ENCODE results near the gene PBRM1. TPM values are rescaled to one million over a fixed set of nuclear protein-coding genes. Genes with fewer than 3 reads are reported as not detected.

Gene PBRM1
- total RNA-seq = 70.7 and 77.4 TPM in 2 replicates
- 43.7 and 50.9 TPM in 2 replicates for polyA plus RNA-seq

- no peaks in the 10 kb centered on the region for H3K27me3 ChIP-seq
- under 1% methylated on average over 76 of the region's 82 CpGs for WGBS (ENCODE audit: low lambda C conversion rate, missing lambda C conversion rate)
- peak within 1 kb of the TSS; percentile 96 for H3K4me2 ChIP-seq
- peak within 1 kb of the TSS; percentile 68 for H2AFZ ChIP-seq
- H3K36me3 ChIP-seq (replicated peaks; ENCODE audit: insufficient read depth, low read depth) = peaks cover 3% of the 10 kb centered on the region
- peak within 1 kb of the TSS; percentile 86 for H3K4me3 ChIP-seq
- TF ChIP-seq EZH2phosphoT487 (IDR thresholded peaks at IDR 0.05; ENCODE audit: low read depth, severe bottlenecking, unreplicated experiment) (no peak), EZH2 (IDR thresholded peaks at IDR 0.05; ENCODE audit: borderline replicate concordance) (no peak), CTCF (IDR thresholded peaks at IDR 0.05; ENCODE audit: poor library complexity) (no peak)
- peaks cover 86% of the 10 kb centered on the region for H3K79me2 ChIP-seq
- H3K4me1 ChIP-seq (ENCODE audit: insufficient read depth) = peaks cover 24% of the 10 kb centered on the region
- peak within 1 kb of the TSS; percentile 99 for H3K27ac ChIP-seq
- H3K9me2 ChIP-seq (replicated peaks; ENCODE audit: insufficient read depth) = no peaks in the 10 kb centered on the region
- H3K9me3 ChIP-seq (ENCODE audit: low read depth) = no peaks in the 10 kb centered on the region
- H4K20me1 ChIP-seq (ENCODE audit: insufficient read depth, poor library complexity, severe bottlenecking) = peaks cover 5% of the 10 kb centered on the region
- peak; percentile 97 for DNase-seq (ENCODE audit: low spot score)
Measured at GRCh38 chr3:52685709-52686691, at the start of gene PBRM1, which contains the start of gene GNL3. Gene PBRM1 (minus strand): TSS chr3:52685913. Gene GNL3 (plus strand): TSS chr3:52686032. CDS start chr3:52686093, 61 bp downstream.

- WGBS (ENCODE audit: low lambda C conversion rate, missing lambda C conversion rate) = 97% methylated on average over 10 of the region's 10 CpGs
- no peaks in the 10 kb centered on the region for H3K79me2 ChIP-seq
- no peak overlapping the region for H2AFZ ChIP-seq
- no peaks in the 10 kb centered on the region for H3K9me3 ChIP-seq (ENCODE audit: low read depth)
- H3K36me3 ChIP-seq (replicated peaks; ENCODE audit: insufficient read depth, low read depth) = no peaks in the 10 kb centered on the region
- no peak for DNase-seq (ENCODE audit: low spot score)
- H3K4me2 ChIP-seq = no peak overlapping the region
- H3K9me2 ChIP-seq (replicated peaks; ENCODE audit: insufficient read depth) = no peaks in the 10 kb centered on the region
- H3K4me1 ChIP-seq (ENCODE audit: insufficient read depth) = no peaks in the 10 kb centered on the region
- H3K4me3 ChIP-seq = no peak overlapping the region
- no peaks in the 10 kb centered on the region for H4K20me1 ChIP-seq (ENCODE audit: insufficient read depth, poor library complexity, severe bottlenecking)
- TF ChIP-seq EZH2phosphoT487 (IDR thresholded peaks at IDR 0.05; ENCODE audit: low read depth, severe bottlenecking, unreplicated experiment) (no peak), CTCF (IDR thresholded peaks at IDR 0.05; ENCODE audit: poor library complexity) (no peak), EZH2 (IDR thresholded peaks at IDR 0.05; ENCODE audit: borderline replicate concordance) (no peak)
- no peak overlapping the region for H3K27ac ChIP-seq
- H3K27me3 ChIP-seq = no peaks in the 10 kb centered on the region
Measured at GRCh38 chr3:52733256-52733891, 47.7 kb upstream of the PBRM1 start.

GRCh38 chr3:52731590-52731989 is 45.9 kb upstream of the PBRM1 start:
- Histone ChIP-seq H2AFZ (no peak overlapping the region), H3K4me1 (ENCODE audit: insufficient read depth) (no peaks in the 10 kb centered on the region), H3K27ac (no peak overlapping the region), H4K20me1 (ENCODE audit: insufficient read depth, poor library complexity, severe bottlenecking) (no peaks in the 10 kb centered on the region), H3K4me2 (no peak overlapping the region), H3K9me2 (replicated peaks; ENCODE audit: insufficient read depth) (no peaks in the 10 kb centered on the region), H3K9me3 (ENCODE audit: low read depth) (no peaks in the 10 kb centered on the region), H3K79me2 (no peaks in the 10 kb centered on the region), H3K4me3 (no peak overlapping the region), H3K36me3 (replicated peaks; ENCODE audit: insufficient read depth, low read depth) (no peaks in the 10 kb centered on the region), H3K27me3 (no peaks in the 10 kb centered on the region)
- WGBS (ENCODE audit: low lambda C conversion rate, missing lambda C conversion rate) = 96% methylated on average over 14 of the region's 14 CpGs
- TF ChIP-seq EZH2phosphoT487 (IDR thresholded peaks at IDR 0.05; ENCODE audit: low read depth, severe bottlenecking, unreplicated experiment) (no peak), EZH2 (IDR thresholded peaks at IDR 0.05; ENCODE audit: borderline replicate concordance) (no peak), CTCF (IDR thresholded peaks at IDR 0.05; ENCODE audit: poor library complexity) (no peak)
- no peak for DNase-seq (ENCODE audit: low spot score)
